GM12865 (cell line): ENCODE measurements around the gene JRKL.
A peak's percentile ranks its signal among the peaks of the same experiment; 100 is the strongest.

Source experiments
- DNase-seq: peaks from one replicate; pipeline ENCODE4 v3.0.0; 2010; ENCODE audit warnings: low read depth
- H3K4me3 ChIP-seq: 2 replicates; pipeline ENCODE4 v1.5.1; 2011; ENCODE audit warnings: mild to moderate bottlenecking, low read depth, low read length, control low read depth
- CTCF ChIP-seq: IDR thresholded peaks from 2 replicates; pipeline ENCODE4 v1.5.1; 2011; ENCODE audit warnings: low read length, control low read depth, low read depth, inconsistent platforms; ENCODE audit not compliant: insufficient read depth; ENCODE audit errors: missing control alignments

The JRKL gene

GRCh38 chr11:96389720-96390487 lies at the start of gene JRKL, which contains the start of gene CCDC82:
JRKL (plus strand) TSS chr11:96390013; CDS start chr11:96390650, 637 bp downstream.
CCDC82 (minus strand) TSS chr11:96389912; CDS start chr11:96384747, 5,165 bp downstream.
- peak within 1 kb of the TSS; percentile 98 for H3K4me3 ChIP-seq
- DNase-seq = peak; percentile 96
- TF ChIP-seq CTCF = no peak

GRCh38 chr11:96340555-96340885 lies 49.3 kb upstream of the JRKL start:
- no peak for TF ChIP-seq CTCF
- no peak for DNase-seq
- H3K4me3 ChIP-seq = peak overlapping the region; percentile 57

GRCh38 chr11:96341211-96342013 lies 48.4 kb upstream of the JRKL start:
- H3K4me3 ChIP-seq = peak overlapping the region; percentile 57
- DNase-seq = peak; percentile 81
- TF ChIP-seq CTCF = peak; percentile 57

GRCh38 chr11:96342014-96342960 lies 47.5 kb upstream of the JRKL start:
- TF ChIP-seq CTCF = no peak
- H3K4me3 ChIP-seq = peak overlapping the region; percentile 57
- no peak for DNase-seq

GRCh38 chr11:96342961-96343711 lies 46.7 kb upstream of the JRKL start, which contains the start of gene MAML2:
MAML2 (minus strand) TSS chr11:96343195; CDS start chr11:96341895, 1,300 bp downstream.
- peak within 1 kb of the TSS; percentile 57 for H3K4me3 ChIP-seq
- DNase-seq = peak; percentile 95
- TF ChIP-seq CTCF = peak; percentile 95

GRCh38 chr11:96356848-96357247 lies 33.0 kb upstream of the JRKL start:
- TF ChIP-seq CTCF = no peak
- H3K4me3 ChIP-seq = no peak overlapping the region
- no peak for DNase-seq
